Fibroblast of lung (primary cell): ENCODE results near the gene MRNIP. TPM values are rescaled to one million over a fixed set of nuclear protein-coding genes. Genes with fewer than 3 reads are reported as not detected.

ENCODE experiments used
- DNase-seq, 2 donors: peaks; one replicate each; pipeline versions ENCODE4 v3.0.0 to v3.0.0-alpha.2; 2010; ENCODE audit warnings: low read depth in 2 of 2
- H2AFZ ChIP-seq: 2 replicates; pipeline ENCODE4 v1.5.1; 2012; ENCODE audit warnings: low read length, control low read depth, inconsistent platforms
- H3K27ac ChIP-seq: 2 replicates; pipeline ENCODE4 v1.5.1; 2011; ENCODE audit warnings: low read length, control low read depth; ENCODE audit not compliant: insufficient read depth
- H3K27me3 ChIP-seq: 2 replicates; pipeline ENCODE4 v1.5.1; 2011; ENCODE audit warnings: mild to moderate bottlenecking, low read length; ENCODE audit not compliant: control insufficient read depth, insufficient read depth
- H3K36me3 ChIP-seq: 2 replicates; pipeline ENCODE4 v1.5.1; 2011; ENCODE audit warnings: low read length; ENCODE audit not compliant: control insufficient read depth, insufficient read depth
- H3K4me1 ChIP-seq: 2 replicates; pipeline ENCODE4 v1.5.1; 2011; ENCODE audit warnings: low read length; ENCODE audit not compliant: control insufficient read depth, insufficient read depth; ENCODE audit errors: extremely low read depth
- H3K4me2 ChIP-seq: 2 replicates; pipeline ENCODE4 v1.5.1; 2011; ENCODE audit warnings: low read length, control low read depth; ENCODE audit not compliant: insufficient read depth; ENCODE audit errors: extremely low read depth
- H3K4me3 ChIP-seq, 4 experiments: fragments of 200-600 bp in 1 of 4; sonication (generic) in 1 of 4; replicated peaks in 1 of 4; 2 replicates each; pipeline ENCODE4 v1.5.1; 2011 to 2016; ENCODE audit warnings: low read length in 4 of 4, low read depth in 3 of 4, mild to moderate bottlenecking in 3 of 4, control low read depth in 2 of 4, inconsistent platforms in 1 of 4, mixed read lengths in 1 of 4; ENCODE audit not compliant: insufficient read depth in 1 of 4; ENCODE audit errors: control extremely low read depth in 1 of 4
- H3K79me2 ChIP-seq: 2 replicates; pipeline ENCODE4 v1.5.1; 2012; ENCODE audit warnings: mild to moderate bottlenecking, low read length, inconsistent platforms; ENCODE audit not compliant: control insufficient read depth, insufficient read depth
- H3K9ac ChIP-seq: 2 replicates; pipeline ENCODE4 v1.5.1; 2011; ENCODE audit warnings: mild to moderate bottlenecking, low read length, control low read depth; ENCODE audit not compliant: insufficient read depth
- H3K9me3 ChIP-seq: 2 replicates; pipeline ENCODE4 v1.5.1; 2012; ENCODE audit warnings: low read depth, low read length; ENCODE audit not compliant: control insufficient read depth, insufficient read depth
- H4K20me1 ChIP-seq: 2 replicates; pipeline ENCODE4 v1.5.1; 2011; ENCODE audit warnings: low read length; ENCODE audit not compliant: control insufficient read depth, insufficient read depth; ENCODE audit errors: extremely low read depth
- CTCF ChIP-seq, 2 donors: IDR thresholded peaks in 1 of 2; conservative IDR thresholded peaks in 1 of 2; 1 replicate in 1 of 2; 2 replicates in 1 of 2; pipeline ENCODE4 v1.5.1; 2011 to 2012; ENCODE audit warnings: low read length in 2 of 2, control low read depth in 1 of 2, inconsistent platforms in 1 of 2, low read depth in 1 of 2, mild to moderate bottlenecking in 1 of 2
- EZH2 ChIP-seq: IDR thresholded peaks from 2 replicates; pipeline ENCODE4 v1.5.1; 2012; ENCODE audit warnings: low read length, control low read depth, mild to moderate bottlenecking; ENCODE audit errors: missing control alignments
- polyA plus RNA-seq, 2 donors: library from polyadenylated mRNA; depleted of rRNA in 1 of 2; stranded (reverse) in 1 of 2; unstranded in 1 of 2; fragments of >200 nt; gene quantifications; 2 replicates each; pipeline ENCODE4 v1.2.1, GENCODE V29; 2011 to 2012; ENCODE audit warnings: missing spikeins in 1 of 2
- total RNA-seq: library from RNA; depleted of rRNA; stranded (reverse); fragments of >200 nt; gene quantifications from 2 replicates; pipeline ENCODE4 v1.2.1, GENCODE V29; 2014

MRNIP gene
- total and polyA plus RNA-seq, 2 donors (not counting 1 experiment from before 2014, with no cell fraction given) = 8.6 to 21.0 TPM

GRCh38 chr5:179832039-179832745 is 26.4 kb downstream of the MRNIP start:
- H3K36me3 ChIP-seq = peaks cover 49% of the 10 kb centered on the region
- H4K20me1 ChIP-seq = peaks cover 2% of the 10 kb centered on the region
- H3K9me3 ChIP-seq = no peaks in the 10 kb centered on the region
- no peak overlapping the region for H3K4me3 ChIP-seq
- no peak for DNase-seq
- no peak overlapping the region for H3K27ac ChIP-seq
- no peak overlapping the region for H3K9ac ChIP-seq
- no peak overlapping the region for H3K4me2 ChIP-seq
- peaks cover 4% of the 10 kb centered on the region for H3K4me1 ChIP-seq
- H3K79me2 ChIP-seq = peaks cover 17% of the 10 kb centered on the region
- no peak overlapping the region for H2AFZ ChIP-seq
- TF ChIP-seq EZH2 (no peak), CTCF (conservative IDR thresholded peaks at IDR 0.05 in 1 of 2, IDR thresholded peaks at IDR 0.05 in 1 of 2; ENCODE audit: low read depth in 1 of 2, low read length in 2 of 2) (no peak)
- no peaks in the 10 kb centered on the region for H3K27me3 ChIP-seq

GRCh38 chr5:179830818-179831468 is 27.7 kb downstream of the MRNIP start:
- H3K36me3 ChIP-seq = peaks cover 42% of the 10 kb centered on the region
- H3K9ac ChIP-seq = no peak overlapping the region
- H3K9me3 ChIP-seq = no peaks in the 10 kb centered on the region

More at GRCh38 chr5:179830818-179831468, 27.7 kb downstream of the MRNIP start:
- TF ChIP-seq CTCF (conservative IDR thresholded peaks at IDR 0.05 in 1 of 2, IDR thresholded peaks at IDR 0.05 in 1 of 2; ENCODE audit: low read depth in 1 of 2, low read length in 2 of 2) = no peak
- no peak for TF ChIP-seq EZH2
- H3K4me3 ChIP-seq = no peak overlapping the region
- no peaks in the 10 kb centered on the region for H3K27me3 ChIP-seq
- H4K20me1 ChIP-seq = no peaks in the 10 kb centered on the region
- H3K4me1 ChIP-seq = no peaks in the 10 kb centered on the region
- H2AFZ ChIP-seq = no peak overlapping the region
- H3K79me2 ChIP-seq = peaks cover 19% of the 10 kb centered on the region
- H3K27ac ChIP-seq = no peak overlapping the region
- no peak for DNase-seq
- no peak overlapping the region for H3K4me2 ChIP-seq
